Hematopoietic multipotent progenitor cell treated with erythropoietin and hydrocortisone succinate and interleukin-3 and kit ligand, for 6 days (in vitro differentiated cells): ENCODE data around the gene NDST1.
"Not testable (repeated sequence)": the region's sequence is repeated elsewhere in the genome, so short reads cannot be mapped to it uniquely, and the experiment has no call there.

Source experiments
- DNase-seq: peaks from one replicate; pipeline ENCODE4 v3.0.0-alpha.2; 2015

NDST1 gene

DNA sequence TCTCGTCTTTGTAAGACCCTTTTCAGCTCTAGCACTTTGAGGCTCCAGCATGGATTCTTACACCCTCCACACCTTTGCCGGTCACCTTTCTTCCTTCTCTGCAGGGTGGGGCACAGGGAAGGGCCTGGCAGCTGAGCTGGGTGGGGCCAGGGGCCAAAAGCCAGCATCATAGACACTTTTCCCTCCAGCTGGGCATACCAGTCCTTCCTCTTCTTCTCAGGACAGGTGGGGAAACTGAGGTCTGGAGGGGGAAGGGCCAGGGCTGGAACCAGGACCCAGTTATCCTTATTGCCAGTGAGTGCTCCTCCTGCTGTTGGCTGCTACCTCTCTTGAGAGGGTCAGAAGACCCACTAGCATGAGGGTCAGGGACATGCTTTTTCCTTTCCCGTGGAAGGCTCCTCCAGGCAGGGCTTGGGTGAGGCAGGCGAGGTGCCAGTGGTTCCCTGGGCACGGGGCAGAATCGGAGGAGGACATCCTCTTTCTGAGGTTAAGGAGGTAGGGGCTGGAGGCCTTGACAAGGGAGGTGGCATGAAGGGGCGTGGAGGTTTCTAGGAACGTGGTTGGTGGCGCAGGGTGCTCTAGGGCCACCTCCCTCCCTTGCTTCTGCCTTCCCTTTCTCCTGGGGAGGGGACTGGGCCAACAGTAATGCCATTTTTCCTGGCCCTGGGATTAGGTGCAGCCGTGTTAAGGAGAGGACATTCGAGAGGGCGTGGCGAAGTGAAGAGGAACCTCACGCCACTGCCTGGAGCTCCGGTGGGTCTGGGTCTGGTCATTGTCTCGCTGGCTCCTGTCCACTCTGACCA, at the start of gene NDST1:
Gene NDST1 (plus strand): TSS at position 658 of the 803 bp plus-strand sequence. CDS start 13,124 bp downstream, outside the sequence.
- DNase-seq, result no peak

DNA sequence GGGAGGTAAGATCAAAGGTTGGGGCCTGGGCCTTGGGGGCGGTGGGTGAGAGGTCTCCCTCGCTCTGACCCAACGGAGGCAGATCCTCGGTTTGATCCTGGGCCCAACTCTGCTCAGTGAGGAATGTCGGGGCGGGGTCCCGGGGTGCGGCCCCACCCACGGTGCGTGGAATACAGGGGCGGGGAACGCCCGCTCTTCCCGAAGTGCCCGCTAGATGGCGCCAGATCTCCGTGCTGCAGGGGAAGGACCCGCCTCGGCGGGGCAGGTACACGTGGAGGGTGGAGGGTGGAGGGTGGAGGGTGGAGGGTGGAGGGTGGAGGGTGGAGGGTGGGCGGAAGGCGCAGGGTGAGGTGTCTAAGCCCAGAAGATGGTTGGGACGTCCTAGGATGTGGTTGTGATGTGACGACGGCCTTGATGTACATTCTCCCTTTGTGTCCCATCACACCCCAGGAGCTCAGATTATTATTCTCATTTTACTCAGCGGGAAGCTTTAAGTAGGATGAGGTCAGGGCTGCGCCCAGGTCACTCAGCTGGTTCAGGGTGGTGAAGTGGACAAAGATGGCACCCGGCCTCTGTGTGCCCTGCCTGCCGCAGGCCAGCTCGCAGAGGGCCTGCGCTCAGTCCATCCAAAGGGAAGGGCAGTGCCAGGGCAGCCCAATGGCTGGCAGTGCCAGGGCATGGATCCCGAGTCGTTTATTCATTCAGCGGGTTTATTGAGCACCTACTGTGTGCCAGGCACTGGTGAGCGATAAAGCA, 49.0 kb upstream of the NDST1 start:
- DNase-seq, result peak; percentile 65

DNA sequence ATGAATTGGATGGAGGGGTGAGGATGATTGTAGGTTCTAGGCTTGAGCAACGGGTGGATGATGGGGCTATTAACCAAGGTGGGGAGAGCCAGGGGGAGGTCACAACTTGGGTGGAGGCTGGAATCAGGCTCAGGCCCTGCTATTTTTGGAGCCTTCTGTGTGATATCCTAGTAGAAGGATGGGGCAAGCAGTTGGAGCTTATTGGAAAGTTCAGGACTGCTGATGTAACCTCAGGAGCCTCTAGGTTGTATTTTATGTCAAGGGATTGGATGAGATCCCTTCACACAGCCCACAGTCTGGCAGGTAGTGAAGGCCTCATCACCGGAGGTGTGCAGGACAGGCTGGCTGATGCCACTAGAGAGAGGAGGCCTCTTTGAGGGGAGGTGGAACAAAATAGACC, 47.1 kb upstream of the NDST1 start:
- DNase-seq, result no peak

DNA sequence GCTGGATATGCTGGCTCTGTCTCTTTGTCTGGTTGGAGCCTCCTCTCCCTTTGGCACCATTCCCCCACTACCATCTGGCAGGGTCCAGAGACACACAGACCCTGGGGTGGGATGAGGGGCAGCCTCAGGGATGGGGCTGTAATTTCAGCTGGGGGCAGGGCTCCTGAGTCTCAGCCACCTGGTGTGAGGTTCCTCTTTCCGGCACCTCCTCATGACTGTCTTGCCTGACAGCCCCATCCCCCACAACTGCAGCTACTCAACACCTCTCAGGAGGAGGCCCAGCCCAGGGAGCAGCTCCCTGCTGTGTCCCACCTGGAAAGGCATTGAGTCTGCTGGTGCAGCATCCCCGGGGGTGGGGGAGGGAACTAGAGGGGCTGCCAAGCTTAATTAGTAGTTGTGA, 46.7 kb upstream of the NDST1 start:
- peak; percentile 48 for DNase-seq

DNA sequence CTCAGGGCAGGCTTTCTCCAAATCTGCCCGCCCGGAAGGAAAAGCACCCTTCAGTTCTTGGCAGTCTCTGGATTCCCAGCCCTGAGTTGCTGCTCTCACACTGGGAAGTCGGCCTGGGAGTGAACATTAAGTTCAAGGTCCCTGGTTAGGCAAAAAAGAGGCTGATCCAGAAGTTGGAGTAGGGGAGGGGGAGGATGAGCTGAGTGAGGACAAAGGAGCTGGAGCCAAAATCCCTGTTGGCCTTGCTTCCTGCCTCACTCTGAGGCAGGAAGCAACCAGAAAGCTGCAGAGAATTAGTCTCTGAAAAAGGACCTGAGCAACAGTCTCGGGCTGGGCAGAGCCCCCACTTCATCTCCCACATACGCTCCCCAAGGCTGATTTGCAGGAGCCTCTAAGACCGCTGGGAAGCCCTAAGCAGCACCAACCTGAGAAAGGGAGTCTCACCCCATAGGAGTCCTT, 43.3 kb upstream of the NDST1 start:
- DNase-seq, result no peak

DNA sequence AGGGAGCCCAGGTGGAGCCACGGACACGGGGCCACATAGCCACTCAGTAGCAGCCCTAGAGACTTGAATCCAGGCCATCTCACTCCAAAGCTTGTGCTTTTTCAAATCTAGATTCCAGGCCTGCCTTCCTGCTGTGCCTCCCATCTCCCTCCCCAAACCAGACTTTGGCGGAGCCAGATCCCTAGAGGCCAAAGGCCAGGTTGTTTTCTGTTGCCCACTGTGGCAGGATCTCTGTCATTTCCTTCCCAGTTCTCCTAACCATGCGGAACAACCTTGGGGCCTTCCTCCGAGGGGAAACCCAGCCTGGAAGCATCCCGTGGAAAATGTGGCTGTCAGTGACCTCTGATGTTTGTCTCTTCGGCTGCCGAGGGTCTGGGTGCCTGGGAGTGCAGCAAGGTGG, 42.0 kb upstream of the NDST1 start:
- DNase-seq, result no peak

DNA sequence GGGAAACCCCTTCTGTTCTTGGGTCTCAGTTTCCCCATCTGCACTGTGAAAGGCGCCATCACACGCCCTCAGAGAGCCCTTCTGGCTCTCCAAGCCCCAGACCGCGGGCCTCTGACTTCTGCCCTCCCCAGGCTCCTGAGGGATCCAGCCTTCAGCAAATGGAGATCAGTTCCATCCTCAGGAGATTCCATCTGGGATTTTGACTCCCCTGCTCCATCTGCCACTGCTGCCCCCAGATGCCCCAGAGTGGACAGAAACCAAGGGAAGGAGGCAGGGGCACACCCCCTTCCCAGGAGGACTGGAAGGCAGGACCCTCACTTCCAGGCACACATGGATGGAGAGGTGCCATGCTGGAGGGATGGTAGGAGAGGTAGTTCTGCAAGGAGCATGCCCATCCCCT, 39.7 kb upstream of the NDST1 start:
- no peak for DNase-seq

DNA sequence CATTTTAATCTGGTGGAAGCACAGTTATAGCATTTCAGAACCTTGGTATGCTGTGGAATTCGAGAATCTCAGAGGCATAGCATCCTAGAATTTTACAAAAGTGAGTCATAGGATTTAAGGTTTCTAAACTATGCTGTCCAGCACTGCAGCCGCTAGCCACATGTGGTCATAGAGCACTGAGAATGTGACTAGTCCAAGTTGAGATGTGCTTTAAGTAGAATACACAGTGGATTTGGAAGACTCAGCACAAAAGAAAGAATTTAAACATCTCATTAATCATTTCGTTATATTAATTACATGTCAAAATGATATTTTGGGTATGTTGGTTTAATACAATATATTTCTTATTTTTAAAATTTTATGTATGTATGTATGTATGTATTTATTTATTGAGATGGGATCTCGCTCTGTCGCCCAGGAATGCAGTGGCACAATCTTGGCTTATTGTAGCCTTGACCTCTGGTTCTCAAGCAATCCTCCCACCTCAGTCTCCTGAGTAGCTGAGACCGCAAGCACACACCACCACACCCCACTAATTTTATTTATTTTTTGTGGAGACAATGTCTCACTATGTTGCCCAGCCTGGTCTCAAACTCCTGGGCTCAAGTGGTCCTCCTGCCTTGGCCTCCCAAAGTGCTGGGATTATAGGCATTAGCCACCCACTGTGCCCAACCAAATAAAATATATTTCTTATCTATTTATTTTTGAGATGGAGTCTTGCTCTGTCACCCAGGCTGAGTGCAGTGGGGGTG, 38.0 kb upstream of the NDST1 start:
- DNase-seq, result no peak

DNA sequence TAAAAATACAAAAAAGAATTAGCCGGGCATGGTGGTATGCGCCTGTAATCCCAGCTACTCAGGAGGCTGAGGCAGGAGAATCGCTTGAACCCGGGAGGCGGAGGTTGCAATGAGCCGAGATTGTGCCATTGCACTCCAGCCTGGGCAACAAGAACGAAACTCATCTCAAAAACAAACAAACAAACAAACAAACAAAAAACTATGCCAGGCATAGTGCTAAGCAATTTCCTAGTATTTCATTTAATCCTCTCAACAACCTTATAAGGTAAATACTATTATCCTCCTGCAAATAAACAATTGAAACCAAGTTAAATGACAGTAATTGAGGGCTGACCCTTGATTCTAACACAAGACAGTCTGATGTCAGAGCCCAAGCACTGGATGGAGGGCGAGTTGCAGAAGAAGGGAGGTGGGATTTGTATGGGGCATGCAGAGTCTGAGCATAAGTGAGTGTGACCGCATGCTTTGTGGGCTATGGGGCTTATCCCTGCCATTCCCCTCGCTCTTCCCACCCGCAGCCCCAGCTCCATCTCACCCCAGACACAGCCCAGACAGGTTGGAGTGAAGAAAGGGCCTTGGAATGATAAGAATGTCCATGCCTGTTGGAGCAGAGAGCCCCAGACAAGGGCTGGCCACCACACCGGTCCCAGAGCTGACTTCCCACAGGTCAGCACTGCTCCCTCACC, 34.1 kb upstream of the NDST1 start:
- no peak for DNase-seq

DNA sequence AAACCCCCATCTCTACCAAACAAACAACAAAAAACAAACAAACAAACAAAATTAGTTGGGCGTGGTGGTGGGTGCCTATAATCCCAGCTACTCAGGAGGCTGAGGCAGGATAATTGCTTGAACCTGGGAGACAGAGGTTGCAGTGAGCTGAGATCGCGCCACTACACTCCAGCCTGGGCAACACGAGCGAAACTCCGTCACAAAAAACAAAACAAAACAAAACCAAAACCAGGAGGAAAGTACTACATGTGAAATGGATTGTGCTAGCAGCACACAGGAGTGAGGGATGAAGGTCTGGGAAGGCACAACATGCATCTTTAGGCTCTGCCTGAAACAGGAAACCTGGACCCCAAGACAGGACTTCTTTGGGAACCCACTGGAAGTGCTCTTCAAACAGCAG, 31.4 kb upstream of the NDST1 start:
- not testable (repeated sequence) for DNase-seq

DNA sequence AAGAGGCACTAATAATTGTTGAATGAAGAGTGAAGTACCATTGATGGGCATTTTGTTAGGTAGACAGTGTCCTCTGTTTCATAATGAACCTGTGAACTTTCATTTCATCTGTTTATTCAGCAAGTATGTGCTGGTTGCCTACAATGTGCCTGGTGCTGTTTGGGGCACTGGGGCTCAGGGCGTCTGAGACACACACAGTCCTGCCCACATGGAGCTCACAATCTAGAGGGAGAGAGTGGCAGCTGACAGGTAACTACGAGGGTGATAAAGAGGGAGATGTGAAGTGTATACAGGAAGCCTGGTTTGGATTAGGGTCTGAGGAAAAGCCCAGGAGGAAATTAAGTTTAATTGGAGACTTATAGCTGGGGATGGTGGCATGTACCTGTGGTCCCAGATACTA, 28.5 kb upstream of the NDST1 start:
- DNase-seq, result no peak

DNA sequence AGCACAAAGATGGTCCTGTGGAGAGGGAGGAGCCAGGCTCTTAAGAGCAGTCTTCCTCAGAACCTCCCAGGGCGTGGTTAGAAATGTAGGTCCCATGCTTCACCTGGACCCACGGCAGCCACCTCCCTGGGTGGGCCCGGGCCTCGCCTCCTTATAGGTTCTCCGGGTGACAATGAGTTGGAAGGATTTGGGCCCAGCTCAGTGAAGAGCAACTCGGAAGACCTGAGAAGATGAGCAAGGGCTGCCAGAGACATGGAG, 26.3 kb upstream of the NDST1 start:
- DNase-seq, result no peak

DNA sequence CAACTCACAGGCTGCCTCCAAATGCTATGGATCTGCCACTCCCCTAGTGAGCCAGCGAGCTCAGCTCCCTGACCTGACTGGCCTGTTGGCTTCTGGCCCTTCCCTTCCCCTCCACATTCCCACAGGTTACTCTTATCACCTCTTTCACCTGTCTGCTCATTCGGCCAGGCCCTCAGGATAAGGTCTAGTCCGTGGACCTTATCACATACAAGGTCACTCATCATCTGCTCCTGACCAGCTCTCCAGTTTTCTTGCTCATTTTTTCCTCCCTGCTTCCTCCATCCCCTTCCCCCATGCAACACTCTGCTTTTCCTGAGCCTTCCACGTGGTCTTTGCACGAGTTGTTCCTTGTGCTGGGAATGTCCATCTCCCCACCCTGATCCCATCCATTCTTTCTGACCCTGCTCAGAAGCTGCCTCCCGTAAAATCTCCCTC, 25.9 kb upstream of the NDST1 start:
- DNase-seq, result no peak

DNA sequence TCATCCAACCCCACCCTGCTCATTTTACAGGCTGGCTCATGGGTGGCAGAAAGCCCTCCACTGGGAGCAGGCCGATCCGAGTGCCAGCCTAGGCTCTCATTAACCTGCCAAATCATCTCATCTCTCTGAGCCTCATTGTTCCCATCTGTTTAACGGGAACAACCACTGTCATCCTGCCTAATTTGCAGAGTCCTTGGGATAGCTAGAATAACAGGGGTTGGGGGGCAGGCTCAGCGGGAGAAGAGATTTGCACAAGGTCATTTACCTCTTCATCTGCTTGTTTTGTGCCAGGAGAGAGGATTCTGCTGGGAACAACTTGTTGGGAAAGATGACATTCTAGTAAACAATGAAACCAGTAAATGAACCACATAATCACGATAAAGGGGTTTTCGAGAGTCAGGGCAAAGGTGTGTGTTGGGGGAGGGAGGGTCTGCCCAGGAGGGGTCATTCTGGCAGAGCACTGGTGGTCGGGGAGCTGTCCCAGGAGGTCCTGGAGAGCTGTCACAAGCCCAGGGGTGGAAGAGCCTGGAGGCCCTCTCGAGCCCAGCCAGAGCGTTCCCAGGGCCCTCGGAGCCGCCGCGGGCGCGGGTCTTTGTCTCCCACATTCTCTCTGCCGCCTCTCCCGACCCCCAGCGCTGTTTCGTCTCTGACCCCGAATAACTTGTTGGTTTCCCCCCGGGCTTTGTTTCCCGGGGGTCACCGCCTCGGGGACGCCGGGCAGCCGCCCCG, 22.8 kb upstream of the NDST1 start:
- no peak for DNase-seq

DNA sequence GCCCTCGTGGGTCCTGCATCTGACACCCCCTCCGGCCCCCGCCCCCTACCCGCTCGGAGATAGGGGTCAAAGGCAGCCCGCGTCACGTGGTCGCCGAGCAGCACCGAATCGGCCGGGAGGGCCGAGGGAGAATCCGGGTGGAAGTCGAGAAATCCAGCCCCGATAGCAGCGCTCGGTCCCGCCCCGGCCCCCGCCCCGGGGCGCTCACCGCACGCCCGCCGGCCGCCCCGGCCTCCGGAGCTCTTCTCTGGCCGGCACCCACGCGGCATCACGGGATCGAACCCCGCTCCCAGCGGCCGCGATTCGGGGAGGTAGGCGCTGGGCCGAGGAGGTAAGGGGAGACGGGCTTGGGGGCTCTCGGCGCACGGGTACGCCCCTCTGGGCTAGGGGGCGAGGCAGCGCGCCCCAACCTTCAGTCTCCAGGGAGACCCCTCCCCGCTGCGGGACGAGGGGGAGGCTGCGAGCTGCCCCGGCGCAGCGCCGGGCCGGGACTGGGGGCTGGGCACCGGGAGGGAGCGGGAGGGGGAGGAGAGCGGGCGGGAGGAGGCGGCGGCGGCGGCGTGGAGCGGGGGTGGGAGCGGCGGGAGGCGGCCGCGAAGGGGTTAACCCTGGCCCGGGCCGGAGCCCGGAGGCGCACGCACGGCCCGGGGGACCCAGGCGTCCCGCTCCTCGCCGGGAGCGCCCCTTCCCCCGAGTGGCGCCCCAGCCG, 22.1 kb upstream of the NDST1 start:
- DNase-seq, result peak; percentile 32

DNA sequence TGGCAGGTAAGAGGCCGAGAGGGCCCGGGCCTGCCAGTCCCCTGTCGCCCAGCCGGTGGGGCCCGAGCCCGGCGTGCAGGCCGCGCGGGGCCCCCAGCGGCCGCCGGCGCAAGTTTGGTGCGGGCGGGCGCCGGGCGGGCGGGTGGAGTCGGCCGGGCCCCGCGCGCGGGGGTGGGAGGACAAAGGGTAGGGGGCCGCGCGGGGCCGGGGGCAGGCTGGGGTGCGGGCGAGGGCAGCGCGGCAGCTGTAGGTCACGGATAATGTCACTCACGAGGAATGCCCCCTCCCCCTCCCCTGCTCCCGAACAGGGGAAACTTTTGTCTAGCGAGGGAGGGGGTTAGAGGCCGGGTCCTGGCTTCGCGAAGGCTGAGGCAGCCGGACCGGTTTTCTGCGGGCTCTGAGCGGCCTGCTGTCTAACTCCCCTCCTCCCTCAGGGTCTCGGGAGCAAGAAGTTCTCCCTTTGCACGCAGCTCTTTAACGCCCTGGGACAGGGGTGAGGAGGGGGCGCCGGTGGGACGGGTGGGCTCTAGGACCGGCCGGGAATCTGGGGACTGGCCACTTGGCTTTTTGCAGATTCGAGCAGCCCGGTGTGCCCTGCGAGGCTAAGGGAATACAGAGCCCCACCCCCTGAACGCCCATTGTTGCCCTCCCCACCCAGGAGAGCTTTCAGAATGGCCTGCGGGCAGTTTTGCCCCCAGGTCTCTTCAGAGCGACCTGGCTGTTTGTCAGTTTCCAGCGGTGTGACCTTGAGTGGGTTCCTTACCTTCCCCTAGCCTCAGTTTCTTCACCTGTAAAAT, 21.3 kb upstream of the NDST1 start:
- peak; percentile 58 for DNase-seq

DNA sequence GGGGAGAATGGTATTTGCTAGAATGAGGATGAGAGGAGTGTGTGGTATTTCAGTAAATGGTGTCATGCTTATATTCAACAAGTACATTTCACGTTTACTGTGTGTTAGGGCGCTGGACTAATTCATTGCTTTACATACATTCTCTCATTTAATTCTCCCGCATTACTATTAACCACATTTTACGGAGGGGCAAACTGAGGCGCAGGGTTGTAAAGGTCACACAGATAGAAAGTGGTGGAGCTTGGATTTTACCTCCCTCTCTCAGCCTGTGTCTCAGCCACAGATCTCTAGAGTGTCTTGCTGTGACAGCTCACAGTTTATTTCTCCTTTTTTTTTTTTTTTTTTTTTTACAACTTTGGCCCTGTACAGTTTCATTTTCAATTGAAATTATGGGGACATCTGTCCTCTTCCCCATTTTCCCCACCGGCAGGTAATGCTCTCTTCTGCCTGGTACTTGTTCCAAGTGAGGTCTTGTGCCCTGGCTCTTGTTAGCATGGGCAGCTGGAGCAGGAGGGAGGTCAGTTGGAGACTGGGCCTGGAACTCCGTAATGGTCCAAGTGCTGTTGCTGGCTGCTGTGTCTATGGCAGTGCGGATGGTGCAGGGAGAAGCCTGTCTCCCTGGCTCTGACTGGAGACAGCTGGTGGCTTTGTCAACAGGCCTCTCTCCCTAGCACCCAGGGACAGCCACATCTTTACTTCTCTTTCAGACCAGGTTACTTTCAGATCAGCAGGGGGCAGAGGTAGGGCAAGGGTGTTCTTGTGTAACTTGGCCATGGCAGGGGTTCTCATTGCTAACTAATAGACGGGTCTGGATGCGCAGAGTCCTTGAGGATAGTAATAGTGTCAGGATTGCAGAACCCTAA, 20.5 kb upstream of the NDST1 start:
- DNase-seq, result peak; percentile 76

DNA sequence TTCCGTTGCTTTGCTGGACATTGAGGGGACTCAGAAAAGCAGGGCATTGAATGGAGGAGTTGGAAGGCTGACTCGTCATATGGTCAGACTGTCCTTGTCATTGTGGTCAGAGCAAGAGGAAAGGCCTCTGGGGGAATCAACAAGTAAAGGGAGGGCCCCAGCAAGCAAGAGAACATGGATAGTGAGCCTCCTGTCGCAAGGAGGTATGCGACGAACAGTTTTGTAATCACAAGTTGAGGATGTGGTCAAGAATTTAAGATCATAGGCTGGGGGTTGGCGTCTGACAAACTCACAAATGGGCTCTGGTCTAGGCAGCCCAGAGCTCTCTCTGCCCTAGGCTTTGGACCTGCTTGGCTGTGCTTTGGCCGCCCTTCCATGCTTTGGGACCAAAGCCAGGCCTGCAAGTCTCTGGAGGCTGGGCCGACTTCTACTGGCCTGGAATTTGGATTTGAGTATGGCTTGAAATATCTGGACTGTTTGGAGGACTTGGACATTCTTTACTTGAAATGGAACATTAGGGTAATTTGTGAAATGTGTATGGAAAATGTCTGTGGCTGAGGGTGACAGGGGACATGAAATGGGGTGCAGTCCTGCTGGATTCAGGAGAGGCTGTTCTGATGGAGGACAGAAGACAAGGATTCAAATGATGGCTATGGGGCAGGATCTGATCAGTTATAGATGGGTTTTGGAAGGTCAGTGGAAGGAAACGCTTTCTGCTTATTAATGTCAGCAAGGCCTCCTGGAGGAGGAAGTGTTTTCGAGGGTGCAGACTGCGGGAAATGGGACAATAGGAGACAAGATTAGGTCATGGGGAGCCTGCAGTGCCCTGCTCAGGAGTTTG, 19.2 kb upstream of the NDST1 start:
- DNase-seq, result peak; percentile 74
